ENCODE measurements around the gene DAPK2.

The DAPK2 gene

DNA sequence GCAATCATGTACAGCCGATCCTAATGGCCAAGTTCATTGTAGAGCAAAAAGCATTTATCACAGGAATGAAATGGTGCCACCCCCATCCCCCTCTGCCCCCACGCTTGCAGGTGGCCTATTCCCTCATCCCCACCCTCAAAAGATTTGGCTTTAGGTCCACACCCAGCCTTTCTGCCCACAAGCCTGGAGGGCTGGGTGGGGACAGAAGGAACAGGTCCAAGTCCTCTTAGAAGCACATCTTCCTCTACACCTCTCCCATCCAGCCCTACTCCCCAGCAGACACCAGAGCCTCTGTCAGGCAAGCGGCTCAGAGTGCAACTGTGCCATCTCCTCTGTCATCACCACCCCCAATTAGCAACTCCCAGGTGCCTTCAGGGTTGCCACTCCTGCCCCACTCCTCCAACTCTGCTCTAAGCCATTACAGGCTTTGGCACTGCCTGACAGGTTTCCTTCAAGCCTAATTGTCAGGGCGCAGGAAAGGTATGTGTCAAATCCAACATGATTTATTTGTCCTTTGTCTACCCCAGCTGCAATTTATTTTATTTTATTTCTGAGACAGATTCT is 49.4 kb downstream of the DAPK2 start:
- no peak for DNase-seq (ENCODE audit: low read depth)

DNA sequence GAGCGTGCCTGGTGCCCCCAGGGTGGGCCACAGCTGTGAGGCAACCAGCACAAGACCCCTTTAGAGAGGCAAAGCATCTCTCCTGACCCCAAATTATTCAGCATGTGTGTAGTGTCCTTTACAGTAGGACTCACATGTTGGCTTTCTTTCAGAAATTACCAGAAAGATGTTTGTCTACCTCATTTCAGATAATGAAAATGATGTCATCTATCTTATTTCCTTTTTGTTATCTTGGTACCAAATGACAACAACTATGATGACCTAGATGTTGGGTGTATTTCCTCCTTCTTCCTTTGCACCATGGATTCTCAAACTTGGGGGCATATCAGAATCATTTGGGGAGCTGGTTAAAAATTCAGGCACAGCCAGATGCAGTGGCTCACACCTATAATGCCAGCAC is 50.5 kb downstream of the DAPK2 start:
- DNase-seq (ENCODE audit: low read depth) = no peak

DNA sequence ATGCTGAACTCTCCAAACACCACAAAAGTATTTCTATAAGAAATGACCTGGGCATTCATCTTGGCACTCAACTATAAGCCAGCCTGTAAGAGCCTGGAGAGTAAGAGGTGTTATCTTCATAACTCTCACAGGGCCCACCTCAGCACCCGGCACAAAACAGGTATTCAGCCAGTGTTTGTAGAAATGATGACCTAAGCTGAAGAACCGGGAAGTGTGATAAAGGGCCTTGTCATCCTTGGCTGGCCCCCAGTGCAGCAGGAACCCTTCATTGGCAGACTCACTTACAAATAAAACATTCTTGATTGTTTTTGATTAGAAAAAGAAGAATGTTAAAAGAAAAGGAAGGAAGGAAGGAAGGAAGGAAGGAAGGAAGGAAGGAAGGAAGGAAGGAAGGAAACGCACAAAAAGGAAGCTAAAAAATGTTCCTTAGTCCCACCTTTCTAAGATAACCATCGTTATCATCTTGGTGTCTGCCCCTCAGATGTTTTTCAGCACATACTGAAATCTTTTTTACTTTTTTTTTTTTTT is 52.1 kb downstream of the DAPK2 start:
- no peak for DNase-seq (ENCODE audit: low read depth)

DNA sequence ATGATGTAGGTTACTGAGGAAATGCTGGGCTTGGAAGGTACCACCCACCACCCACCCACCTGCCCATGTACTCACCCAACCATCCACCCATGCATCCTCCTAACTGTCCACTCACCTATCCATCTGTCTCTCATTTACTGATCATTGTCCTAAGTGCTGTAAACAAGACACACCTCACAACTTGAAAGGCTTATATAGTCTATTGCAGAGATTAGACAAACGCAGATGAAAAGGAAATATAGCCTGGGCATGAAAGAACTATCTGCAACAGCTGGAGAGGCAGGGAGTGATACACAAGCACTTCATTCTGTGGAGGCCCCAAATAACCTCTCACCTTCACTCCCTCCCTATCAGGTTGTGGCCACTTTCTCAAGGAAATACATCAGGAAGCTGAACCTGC is 54.0 kb downstream of the DAPK2 start:
- DNase-seq (ENCODE audit: low read depth) = no peak

DNA sequence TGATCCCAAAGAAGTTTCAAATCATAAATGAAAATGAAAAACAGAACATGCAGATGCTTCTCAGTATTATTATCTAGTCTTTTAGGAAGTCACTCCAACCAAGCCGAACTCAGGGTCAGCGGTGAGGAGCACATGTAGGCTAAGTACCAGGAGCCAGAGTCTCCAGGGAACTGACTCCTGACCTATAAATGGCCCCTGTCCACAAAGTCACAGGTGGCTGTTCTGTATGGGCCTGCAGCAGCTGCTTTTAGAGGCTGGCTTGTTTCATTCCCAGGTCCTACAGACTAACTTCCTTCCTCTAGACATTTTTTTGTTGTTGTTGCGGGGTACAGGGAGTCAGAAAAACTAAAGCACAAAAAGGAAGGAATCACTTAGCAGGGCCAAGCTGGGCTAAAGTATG is 54.6 kb downstream of the DAPK2 start:
- DNase-seq (ENCODE audit: low read depth) = peak; percentile 23

DNA sequence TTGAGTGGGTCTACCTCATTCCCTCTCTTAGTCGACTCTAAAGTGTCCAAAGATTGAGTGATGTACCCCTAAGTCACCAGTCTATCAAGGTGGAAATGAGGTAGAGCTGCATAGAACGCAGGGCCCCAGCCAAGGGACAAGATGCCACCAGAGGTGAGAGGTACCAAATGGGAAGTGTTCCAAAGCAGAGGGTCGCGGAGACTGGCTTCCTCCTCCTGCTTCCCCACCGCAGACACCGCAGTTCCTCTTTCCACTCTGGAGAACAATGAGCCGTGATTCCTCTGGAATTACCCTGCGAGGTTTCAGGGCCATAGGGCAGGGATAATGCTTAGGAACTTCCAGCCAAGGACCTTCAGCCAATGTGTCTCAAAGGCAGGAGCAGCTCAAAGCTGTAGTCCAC is 55.8 kb downstream of the DAPK2 start:
- no peak for DNase-seq (ENCODE audit: low read depth)

DNA sequence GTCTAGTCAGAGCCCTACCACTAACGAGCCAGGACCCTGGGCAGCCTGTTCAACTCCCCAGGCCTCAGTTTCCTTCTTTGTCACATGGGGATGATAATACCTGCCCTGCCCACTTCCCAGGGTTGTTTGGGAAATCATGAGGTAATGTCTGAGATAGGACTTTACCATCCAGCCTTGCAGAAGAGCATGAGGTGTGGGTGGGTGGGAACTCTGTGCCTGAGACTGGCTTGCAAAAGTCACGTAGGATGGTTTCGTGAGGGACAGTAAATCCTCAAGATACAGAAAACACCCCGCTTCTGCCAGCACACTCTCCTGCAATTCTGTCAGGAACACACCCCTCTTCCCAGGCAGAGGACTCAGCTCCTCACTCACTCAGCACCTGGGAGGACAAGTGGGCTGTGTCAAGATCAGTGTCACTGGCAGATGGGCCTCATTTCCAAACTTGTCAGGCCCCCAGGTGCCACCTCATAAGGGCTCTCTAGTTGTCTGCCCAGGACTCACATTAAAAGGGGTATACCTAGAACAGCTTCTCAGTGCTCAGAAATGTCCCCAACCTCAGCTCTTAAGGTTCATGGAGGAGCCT is 58.4 kb downstream of the DAPK2 start:
- no peak for DNase-seq (ENCODE audit: low read depth)

DNA sequence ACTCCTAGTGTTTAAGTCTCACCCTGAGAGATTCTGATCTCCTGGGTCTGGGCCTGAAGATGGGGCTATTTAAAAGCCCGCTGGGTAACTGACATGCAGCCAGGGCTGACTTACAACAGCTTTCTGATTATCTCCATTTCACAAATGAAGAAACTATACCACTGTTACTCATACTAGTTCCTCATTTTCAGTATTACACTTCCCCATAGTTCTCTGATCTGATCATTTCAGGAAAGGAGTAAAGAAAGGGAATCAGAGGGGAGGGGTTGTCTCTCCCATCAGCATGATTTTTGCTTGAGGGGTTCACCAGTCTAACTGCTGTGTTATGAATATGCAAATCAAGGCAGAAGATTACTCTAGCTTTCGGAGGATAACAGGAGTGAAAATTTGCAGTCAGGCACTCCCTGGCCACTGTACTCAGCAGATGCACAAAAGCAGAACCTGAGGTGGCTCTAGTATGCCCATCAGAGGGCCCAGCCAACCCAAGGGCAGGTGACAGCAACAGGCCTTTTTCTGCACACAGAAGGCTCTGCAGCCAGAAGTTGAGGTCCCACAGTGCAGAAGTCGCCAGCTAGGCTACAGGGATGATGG is 59.4 kb downstream of the DAPK2 start:
- no peak for DNase-seq (ENCODE audit: low read depth)

DNA sequence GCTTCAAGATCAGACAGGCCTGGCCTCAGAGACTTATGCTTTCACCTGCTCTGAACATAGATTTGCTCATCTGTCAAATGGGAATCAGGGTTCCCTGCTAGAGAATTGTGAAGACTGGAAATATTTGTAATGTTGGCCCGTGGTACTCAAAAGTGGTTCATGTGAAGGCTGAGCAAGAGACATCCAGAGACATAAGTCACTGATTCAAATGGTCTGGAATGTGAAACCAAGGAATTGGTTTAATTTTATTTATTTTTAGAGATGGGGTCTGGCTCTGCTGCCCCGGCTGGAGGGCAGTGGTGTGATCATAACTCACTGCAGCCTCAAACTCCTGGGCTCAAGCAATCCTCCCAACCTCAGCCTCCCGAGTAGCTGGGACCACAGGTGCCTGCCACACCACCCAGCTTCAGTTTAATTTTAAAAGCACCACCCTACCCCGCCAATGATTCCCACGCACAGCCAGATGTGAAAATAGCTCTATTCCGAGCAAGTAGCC is 60.1 kb downstream of the DAPK2 start:
- peak; percentile 55 for DNase-seq (ENCODE audit: low read depth)

DNA sequence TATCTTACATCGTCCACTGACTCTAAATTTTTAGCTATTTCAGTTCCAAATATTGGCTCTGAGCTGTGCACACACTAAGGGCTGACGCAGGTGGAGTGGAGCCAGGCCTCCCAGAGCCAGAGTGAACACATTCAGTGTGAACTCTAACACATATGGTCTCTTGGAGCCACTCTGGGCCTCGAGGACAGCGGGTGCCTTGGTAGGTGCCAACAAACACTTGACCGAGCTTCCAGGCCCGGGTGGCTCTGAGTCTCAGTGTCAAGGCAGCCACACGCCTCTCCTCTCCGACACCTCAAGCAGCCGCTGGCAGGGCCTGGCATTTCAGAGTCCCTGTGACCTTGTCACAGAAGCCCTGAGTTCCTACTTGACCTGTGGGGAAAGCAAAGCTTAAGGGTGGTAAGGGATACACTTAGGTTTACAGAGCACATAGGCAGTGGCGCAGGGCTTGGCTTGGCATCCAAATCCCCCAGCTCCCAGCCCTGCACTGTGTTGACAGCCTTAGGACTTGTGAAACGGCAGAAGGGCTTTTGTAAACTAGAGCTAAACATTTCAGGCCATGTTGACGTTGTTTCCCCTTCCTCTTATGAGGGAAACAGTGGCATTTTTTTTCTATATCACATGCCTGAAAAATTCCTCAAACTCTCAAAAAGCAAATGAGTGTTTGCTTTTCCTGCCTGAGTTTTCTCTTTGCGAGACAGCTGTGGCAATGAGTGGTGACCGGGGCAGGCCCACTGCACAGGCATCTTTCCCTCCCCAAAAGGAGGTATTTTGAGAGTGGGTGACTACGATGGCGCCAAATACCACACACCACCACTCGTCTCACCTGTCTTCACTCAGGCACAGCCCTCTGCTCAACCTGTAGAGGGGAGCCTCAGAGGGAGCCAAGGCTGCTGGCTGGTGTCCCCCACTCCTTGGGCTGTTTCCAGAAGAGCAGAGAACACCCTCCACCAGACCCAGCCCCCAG is 60.8 kb downstream of the DAPK2 start:
- peak; percentile 21 for DNase-seq (ENCODE audit: low read depth)

DNA sequence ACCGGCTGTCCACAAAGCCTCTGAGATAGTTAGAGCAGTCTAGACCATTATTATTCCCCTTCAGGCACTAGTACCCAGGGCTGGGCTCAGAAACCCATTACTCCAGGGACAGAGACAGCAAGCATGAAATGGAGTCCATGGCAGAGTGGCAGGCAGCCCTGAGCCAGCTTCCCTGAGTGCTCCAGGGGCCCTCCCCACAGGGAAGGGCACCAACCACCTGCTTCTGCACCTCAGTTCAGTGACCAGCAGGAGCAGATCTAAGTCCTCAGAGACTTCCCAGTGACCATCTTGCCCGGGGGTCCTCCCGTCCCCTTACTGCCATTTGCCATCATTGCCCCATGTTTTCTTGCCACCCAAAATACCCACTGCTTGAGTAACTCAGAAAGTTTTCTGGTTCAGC is 62.0 kb downstream of the DAPK2 start:
- DNase-seq (ENCODE audit: low read depth) = no peak

DNA sequence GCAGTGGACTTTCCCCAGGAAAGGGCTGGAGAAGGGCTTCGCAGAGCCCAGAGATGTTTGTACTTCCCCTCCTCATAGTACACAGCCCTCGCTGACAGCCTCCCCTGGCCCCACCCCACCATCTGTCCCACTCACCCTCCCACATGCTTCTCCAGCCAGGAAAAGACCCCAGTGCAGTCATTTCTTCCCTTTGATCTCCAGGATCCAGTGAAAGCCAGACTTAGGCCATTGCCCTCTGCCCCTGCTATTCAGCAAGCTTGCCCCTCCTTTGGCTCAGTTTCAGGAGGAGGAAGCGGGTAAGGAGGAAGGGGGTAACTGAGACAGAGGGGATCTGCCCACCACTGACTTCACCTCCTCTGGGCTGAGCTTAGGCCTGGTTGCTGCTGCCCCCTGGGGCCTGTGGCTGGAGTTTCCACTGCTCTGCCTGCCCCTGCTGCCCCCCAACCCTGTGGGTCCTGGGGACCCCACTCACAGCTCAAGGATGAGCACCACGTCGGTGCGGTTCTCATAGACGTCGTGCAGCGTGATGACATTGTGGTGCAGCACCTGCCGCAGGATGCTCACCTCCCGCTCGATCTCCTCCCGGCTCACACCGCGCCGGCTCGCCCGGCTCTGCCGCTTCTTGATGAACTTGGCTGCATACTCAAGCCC is 63.1 kb downstream of the DAPK2 start:
- DNase-seq (ENCODE audit: low read depth) = no peak

DNA sequence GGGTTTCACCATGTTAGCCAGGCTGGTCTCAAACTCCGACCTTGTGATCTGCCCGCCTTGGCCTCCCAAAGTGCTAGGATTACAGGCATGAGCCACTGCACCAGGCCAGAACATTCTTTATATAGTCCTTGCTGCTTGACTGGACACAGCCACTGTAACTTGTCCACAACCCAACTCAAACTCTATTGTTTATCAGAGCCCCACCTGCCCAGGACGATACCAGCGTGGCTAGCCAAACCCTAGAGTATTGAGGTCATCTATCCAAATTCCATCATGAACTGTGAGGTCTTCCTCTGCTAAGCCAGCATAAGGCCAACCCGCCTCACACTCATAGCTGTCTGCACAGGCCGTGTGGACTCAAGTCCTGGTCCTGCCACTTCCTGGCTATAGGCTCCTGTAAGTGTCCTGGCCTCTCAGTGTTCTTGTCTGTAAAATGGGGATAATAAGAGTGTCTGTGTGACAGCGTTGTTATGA is 63.9 kb downstream of the DAPK2 start:
- DNase-seq (ENCODE audit: low read depth) = no peak

DNA sequence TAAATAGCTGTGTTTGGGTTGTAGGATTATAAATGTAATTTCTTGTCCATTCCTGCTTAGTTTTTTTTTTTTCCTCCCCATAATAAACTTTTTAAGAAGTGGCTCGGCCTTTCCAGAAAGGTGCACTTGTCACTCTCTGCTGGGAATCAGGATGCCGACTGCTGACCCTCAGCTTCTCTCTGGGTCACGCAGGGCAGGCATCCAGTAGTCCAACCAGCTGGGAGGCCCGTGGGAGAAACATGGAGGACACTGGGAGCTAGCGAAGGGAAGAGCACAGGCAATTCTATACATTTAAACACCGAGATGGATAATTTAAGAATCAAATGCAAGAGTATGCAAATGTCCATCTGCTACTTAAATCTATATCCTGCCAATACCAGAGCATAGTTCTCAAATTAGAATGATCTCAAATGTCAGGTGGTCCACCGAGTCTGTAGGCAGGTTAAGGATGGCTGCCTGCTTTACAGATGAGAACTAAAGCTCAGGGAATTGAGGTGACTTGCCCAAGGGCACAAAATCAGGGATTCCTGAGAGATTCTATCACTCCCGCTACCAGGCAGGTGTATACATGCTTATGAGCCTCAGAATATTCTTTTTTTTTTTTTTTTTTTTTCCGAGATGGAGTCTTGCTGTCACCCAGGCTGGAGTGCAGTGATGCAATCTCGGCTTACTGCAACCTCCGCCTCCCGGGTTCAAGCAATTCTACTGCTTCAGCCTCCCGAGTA is 64.5 kb downstream of the DAPK2 start:
- no peak for DNase-seq (ENCODE audit: low read depth)

DNA sequence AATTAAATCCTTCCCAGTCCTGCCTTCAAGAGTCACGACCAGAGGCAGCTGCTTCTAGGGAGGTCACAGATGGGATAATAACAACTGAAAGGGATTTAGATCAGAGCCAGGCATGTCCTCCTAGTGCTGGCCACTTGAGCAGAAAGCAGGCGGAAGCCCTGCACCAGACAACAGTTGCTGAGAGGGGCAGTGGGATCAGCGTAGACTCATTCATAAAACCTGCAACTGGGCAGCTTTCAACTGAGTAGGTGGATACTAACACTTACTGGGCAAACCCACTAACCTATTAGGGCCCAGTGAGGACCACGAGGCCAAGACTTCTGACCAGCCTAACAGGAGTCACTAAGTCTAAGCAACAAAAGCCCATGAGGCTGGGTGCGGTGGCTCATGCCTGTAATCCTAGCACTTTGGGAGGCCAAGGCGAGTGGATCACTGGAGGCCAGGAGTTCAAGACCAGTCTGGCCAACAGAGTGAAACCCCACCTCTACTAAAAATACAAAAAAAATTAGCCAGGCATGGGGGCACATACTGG is 67.0 kb downstream of the DAPK2 start:
- DNase-seq (ENCODE audit: low read depth) = no peak

DNA sequence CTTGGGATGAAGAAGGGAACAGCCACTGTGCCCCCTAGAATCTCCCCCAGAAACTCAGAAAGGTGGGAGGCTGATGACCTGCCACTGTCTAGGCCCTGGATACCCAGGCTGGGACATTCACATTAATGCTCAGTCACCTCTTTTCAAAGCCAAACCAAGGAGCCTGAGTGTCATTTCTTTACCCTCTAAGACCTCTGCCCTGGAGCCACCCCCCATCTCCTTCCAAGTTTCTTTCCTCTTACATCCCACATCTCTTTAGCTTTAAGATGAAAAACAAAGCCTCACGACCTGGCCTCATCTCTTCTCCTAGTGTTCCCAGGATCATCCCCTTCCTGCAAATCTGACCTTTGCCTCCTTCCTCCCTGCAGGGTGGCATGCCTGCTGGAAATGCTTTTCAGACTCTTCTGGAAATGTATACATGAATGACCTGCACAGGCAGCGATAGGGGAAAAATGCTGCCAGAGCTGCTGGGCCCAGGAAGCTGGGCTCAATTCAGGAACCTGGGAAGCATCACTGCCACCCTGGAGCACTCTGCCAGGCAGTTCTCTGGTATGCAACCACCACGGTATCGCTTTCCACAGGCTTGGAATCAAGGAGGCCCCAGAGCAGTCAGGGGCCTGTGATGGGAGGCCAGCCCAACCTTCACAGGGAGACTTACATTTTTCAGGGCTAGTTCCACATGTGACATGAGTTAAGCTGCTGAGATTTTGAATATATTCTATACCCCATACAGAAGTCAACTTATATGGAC is 67.6 kb downstream of the DAPK2 start:
- peak; percentile 17 for DNase-seq (ENCODE audit: low read depth)

DNA sequence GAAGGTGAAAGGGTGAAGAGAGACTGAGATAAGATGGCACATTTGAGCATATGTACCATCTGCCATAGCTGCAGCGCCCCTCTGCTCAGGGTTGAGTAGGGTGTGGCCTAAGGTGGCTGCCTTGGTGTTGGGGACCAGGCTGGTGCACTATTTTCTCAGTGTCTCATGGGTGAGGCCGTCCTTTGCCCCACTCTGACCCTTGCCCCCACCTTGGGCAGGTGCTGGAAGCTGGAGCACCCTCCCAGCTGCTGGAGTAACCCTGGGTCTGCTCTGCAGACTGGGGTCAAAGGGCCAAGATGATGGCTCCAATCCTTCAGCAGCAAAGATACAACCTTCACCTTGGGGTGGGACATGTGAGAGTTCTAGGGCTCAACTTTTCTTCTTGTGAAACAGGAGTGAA is 69.2 kb downstream of the DAPK2 start:
- DNase-seq (ENCODE audit: low read depth) = no peak

DNA sequence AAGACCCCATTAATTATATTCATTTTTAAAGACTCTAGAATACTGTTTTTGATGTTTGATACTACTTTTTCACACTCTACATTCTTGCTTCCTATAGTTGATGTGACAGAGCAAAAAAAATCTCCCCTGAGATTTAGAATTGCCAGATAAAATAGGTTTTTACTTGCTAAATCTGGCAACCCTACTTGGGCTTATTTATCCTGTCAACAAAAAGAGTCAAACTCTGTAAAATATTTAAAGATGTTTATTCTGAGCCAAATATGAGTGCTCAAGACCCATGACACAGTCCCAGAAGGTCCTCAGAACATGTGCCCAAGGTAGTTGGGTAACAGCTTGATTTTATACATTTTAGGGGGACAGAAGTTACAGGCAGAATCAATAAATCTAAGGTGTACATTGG is 72.3 kb downstream of the DAPK2 start:
- DNase-seq (ENCODE audit: low read depth) = no peak

DNA sequence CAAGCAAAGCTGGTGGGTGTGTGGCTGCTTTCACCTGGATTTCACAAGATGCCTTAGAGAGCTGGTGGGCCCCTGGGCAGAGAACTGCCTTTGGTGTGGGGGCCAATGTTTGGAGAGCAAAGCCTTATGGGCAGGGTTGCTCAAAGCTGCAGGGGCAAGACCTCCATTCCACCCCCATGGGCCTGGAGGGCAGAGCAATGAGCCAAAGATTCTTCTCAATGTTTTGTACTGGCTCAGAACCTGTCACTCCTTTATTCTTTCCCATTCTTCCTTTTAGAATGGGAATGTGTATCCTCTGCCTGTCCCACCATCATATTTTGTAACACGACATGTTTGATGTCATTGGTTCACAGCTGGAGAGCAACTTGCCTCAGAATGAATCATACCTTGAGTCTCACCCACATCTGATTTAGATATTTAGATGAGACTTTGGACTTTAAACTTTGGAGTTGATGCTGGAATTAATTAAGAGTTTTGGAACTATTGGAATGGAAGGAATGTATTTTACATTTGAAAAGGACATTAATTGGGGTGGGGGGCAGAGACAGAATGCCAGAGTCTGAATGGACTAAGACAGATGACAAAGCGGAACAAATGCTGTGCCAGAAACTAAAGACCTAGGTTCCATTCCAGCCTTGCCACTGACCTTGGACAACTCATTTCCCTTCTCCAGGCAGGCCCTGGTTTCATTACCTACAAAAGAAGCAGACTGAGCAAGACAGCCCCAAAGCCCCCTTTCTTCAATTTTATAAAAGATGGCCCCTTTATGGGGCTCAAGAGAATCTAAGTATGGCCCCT is 72.9 kb downstream of the DAPK2 start:
- DNase-seq (ENCODE audit: low read depth) = peak; percentile 93
